SK-N-SH treated with all-trans-retinoic acid at 6 μM for 48 hours (cell line): ENCODE results near the gene SRP14.

ENCODE experiments used
- BACH2 ChIP-seq: fragments of 250-450 bp; sonication (Bioruptor Pico); IDR thresholded peaks from 2 replicates; pipeline ENCODE4 v1.9.0; 2021; ENCODE audit warnings: mild to moderate bottlenecking, borderline replicate concordance
- CREB5 ChIP-seq: fragments of 250-450 bp; sonication (Bioruptor Pico); IDR thresholded peaks from 2 replicates; pipeline ENCODE4 v1.5.1; 2020; ENCODE audit warnings: low read depth, mild to moderate bottlenecking, moderate library complexity
- OSR1 ChIP-seq: fragments of 250-450 bp; sonication (Bioruptor Pico); IDR thresholded peaks from 2 replicates; pipeline ENCODE4 v1.8.0; 2022; ENCODE audit warnings: moderate library complexity, mild to moderate bottlenecking, inconsistent platforms
- PATZ1 ChIP-seq: fragments of 250-450 bp; sonication (Bioruptor Pico); IDR thresholded peaks from 2 replicates; pipeline ENCODE4 v1.8.0; 2020; ENCODE audit warnings: mild to moderate bottlenecking, moderate library complexity, borderline replicate concordance
- TCF4 ChIP-seq: fragments of 250-450 bp; sonication (Bioruptor Pico); IDR thresholded peaks from 2 replicates; pipeline ENCODE4 v1.8.0; 2021; ENCODE audit warnings: mild to moderate bottlenecking, moderate library complexity, borderline replicate concordance
- ZFP3 ChIP-seq: fragments of 250-450 bp; sonication (Bioruptor Pico); IDR thresholded peaks from 2 replicates; pipeline ENCODE4 v1.5.0; 2020; ENCODE audit warnings: mild to moderate bottlenecking, moderate library complexity
- ZFP30 ChIP-seq: fragments of 450-650 bp; formaldehyde crosslinking; IDR thresholded peaks from 2 replicates; pipeline ENCODE4 v1.5.0; 2022; ENCODE audit warnings: mild to moderate bottlenecking, moderate library complexity
- ZNF565 ChIP-seq: fragments of 450-650 bp; formaldehyde crosslinking; conservative IDR thresholded peaks from 2 replicates; pipeline ENCODE4 v1.5.0; 2020; ENCODE audit warnings: low read depth, mild to moderate bottlenecking, moderate library complexity
- ZNF8 ChIP-seq: fragments of 450-650 bp; formaldehyde crosslinking; IDR thresholded peaks from 2 replicates; pipeline ENCODE4 v1.5.0; 2020; ENCODE audit warnings: mild to moderate bottlenecking, moderate library complexity

DNA sequence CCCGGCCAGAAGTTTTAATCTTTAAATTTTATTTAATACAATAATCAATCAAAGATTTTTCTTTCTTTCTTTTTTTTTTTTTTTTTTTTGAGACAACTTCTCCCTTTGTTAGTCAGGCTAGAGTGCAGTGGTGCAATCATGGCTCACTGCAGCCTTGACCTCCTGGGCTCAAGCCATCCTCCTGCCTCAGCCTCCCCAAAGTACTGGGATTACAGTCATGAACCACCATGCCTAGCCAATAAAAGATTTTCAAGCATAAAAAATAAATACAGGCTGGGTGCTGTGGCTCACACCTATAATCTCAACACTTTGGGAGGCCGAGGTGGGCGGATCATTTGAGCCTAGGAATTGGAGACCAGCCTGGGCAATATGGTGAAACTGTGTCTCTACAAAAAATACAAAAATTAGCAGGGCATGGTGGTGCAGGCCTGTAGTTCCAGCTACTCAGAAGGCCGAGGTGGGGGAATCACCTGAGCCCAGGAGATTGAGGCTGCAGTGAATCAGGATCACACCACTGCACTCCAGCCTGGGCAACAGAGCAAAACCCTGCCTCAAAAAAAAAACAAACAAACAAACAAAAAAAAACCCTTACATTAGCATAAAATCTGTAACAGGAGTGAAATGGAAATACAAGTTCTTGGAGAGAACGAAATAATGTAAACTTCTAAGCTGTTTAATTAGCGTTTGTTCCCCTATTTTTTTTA is 29.1 kb upstream of the SRP14 start:
- no peak for TF ChIP-seq PATZ1 (CRISPR knock-in tag)
- no peak for TF ChIP-seq ZFP30
- no peak for TF ChIP-seq ZNF8 (CRISPR knock-in tag)
- no peak for TF ChIP-seq TCF4 (CRISPR knock-in tag)
- TF ChIP-seq OSR1, result no peak
- TF ChIP-seq CREB5 (CRISPR knock-in tag), result no peak
- TF ChIP-seq ZFP3 (CRISPR knock-in tag), result no peak
- TF ChIP-seq ZNF565 (CRISPR knock-in tag), result no peak
- TF ChIP-seq BACH2 (CRISPR knock-in tag), result no peak
